Ecto neural progenitor cell (in vitro differentiated cells): ENCODE measurements around the gene IFIT1B.
"Not testable (repeated sequence)": the region's sequence is repeated elsewhere in the genome, so short reads cannot be mapped to it uniquely, and the experiment has no call there.

ENCODE experiments used
- DNase-seq: peaks from one replicate; pipeline ENCODE4 v3.0.0-alpha.2; 2018; ENCODE audit warnings: low spot score

Gene IFIT1B, protein sequence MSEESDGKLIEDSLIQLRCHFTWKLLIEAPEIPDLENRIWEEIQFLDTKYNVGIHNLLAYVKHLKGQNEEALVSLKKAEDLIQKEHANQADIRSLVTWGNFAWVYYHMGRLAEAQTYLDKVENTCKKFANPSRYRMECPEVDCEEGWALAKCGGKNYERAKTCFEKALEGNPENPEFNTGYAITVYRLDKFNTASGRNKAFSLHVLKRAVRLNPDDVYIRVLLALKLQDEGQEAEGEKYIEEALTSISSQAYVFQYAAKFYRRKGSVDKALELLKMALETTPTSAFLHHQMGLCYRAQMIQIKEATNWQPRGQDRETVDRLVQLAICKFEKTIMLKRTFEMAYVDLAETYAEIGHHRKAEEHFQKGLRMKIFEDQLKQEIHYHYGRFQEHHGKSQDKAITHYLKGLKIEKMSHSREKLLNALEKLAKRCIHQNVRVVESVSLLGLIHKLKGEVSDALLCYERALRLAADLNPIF

DNA sequence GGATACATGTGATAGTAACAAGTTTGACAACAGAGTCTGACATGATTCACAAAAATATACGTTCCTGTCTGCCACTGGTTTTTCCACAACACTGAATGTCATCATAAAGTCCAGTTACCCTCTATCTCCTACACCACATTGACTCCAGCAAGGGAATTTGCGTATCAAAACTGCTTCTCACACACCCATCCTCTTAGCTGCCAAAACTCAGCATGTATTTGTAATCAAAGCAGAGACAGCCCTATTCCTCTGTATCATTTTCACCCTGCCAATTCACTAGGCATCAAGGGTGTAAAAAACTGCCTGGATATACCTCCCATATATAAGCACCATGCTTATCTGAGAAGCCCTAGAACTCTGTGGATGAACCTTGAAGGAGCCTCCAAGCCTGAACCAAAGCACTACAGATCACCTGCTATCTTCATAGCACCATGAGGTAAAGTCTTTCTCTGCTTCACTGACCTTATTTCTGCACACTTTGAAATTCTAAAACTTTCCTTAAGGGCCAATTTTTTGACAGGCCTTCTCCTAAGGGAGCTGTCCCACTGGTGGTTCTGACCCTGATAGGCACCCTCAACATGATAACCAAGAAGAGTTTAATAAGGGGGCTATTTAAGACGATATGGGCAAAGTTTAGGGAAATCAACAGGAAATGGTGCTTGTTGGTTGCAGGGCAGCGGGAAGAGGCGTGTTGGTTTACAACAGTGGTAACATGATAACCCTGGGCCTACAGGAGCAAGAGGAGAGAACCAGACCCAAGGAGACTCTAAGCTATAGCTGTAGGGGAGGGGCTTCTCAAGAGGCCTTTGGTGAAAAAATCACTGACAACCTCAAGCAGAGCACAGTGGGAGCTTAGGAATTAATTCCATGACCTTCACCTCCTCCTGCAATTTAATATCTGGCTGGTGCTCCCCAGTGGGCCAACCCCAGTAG, at the start of gene IFIT1B:
Gene IFIT1B, plus strand, starts transcription at position 352 of the 933 bp plus-strand sequence. Its CDS starts 80 bp downstream, at position 432.
- DNase-seq, result no peak

DNA sequence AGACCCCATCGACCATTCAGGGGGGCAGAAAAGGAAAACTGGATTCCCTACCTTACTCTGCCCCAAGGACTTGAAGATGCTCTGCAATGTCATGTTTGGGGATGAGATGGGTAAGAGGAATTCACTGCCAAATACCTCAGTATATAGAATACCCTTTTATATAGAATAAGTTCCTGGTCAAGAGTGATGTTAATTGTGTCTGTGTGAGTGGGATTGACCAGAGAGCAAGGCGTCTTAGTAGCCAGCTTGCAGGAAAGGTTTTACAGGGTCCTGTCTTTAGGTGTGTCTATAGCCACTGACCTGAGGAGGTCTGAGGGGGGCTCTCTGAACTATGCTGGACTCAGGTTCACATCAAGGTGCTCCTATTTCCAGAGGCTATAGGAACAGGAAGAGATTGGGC, 48.7 kb upstream of the IFIT1B start:
- no peak for DNase-seq

DNA sequence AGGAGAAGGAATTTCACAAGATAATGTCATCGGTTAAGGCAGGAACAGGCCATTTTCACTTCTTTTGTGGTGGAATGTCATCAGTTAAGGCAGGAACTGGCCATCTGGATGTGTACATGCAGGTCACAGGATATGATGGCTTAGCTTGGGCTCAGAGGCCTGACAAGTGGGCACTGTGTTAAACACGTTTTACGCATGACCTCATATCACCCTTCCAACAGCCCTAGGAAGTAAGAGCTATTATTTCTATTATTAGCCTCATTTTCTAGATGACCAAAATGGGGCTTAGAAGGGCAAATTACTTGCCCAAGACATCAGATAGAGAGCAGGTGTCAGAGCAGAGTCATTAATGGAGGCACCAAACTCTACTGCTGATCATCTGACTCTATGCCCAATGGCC, 47.8 kb upstream of the IFIT1B start:
- not testable (repeated sequence) for DNase-seq

DNA sequence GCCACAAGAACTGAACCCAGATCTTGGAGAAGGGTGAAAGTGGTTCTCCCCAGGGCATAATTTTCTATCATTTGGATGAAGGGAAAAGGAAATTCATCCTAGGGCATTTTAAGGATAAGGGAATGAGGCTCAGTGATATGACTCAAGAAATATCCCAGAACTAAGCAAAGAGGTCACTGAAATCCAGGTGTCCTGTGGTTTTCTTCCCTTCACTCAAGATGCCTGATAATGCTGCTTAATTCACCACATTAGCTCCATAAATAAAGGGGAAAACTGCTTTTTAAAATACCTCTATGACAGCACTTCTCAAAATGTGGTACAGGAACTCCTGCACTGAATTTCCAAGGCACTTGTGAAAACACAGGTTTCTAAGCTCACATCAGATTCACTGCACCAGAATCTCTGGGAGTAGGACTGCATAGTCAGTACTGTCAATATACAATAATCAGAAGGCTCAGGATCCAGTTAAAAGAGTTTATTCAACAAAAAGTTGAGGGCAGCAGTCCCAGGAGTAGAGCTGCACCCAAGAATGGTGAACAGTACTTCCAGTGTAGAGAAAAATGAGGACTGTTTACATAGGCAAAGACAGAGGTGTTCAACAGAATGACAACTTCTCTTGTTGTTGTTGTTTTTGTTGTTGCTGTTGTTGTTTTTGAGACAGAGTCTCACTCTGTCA, 47.2 kb upstream of the IFIT1B start:
- no peak for DNase-seq

DNA sequence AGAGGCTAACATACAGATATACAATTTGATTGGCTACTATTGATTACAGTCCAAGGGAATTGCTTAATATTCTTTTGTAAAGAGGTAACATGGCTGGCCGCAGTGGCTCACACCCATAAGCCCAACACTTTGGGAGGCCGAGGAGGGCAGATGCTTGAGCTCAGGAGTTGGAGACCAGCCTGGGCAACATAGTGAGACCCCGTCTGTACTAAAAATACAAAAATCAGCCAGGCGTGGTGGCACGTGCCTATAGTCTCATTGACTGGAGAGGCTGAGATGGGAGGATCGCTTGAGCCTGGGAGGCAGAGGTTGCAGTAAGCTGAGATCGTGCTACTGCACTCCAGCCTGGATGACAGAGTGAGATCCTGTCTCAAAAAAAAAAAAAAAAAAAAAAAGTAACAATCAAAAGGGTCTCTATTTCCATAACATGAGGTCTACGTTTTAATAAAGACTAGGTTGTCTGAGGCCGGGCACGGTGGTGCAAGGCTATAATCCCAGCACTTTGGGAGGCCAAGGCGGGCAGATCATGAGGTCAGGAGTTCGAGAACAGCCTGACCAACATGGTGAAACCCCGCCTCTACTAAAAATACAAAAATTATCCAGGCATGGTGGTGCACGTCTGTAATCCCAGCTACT, 46.3 kb upstream of the IFIT1B start:
- DNase-seq, result not testable (repeated sequence)

DNA sequence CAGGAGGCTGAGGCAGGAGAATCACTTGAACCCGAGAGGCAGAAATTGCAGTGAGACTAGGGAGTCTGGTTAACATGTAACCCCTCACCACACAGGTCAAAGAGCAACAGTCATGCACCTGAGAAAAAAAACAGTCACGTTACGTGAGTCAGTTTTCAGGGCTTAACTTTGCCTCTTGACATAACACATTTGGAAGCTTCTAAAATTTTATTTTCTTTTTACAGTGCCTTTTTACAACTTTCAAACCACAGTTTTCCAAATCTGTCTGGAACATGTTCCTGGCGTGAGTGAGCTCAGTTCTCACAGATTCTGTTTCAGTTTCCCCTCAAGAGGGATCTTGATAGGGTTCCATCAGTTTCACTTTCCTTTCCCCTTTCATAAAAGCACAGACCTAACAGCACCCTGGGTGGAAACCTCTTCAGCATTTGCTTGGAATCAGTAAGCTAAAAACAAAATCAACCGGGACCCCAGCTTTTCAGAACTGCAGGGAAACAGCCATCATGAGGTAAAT, 45.7 kb upstream of the IFIT1B start:
- DNase-seq, result no peak

DNA sequence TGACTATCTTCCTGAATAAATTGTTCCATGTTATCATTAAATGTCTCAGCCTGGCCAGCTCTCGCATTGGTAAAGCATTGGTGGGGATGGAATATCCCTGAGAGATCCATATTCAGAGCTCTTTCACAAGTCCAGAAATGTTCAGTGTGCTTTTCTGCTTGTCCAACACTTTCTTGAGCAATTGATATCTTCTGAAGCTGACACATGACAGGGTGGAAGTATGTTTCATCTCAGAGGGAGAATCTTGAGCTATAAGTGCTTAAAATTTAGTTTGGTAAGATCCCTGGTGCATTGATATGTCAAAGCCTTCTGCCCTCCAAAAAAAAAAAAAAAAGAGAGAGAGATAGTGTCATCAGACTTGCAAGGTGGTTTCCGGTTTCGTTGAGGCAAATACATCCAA, 42.6 kb upstream of the IFIT1B start:
- DNase-seq, result no peak

DNA sequence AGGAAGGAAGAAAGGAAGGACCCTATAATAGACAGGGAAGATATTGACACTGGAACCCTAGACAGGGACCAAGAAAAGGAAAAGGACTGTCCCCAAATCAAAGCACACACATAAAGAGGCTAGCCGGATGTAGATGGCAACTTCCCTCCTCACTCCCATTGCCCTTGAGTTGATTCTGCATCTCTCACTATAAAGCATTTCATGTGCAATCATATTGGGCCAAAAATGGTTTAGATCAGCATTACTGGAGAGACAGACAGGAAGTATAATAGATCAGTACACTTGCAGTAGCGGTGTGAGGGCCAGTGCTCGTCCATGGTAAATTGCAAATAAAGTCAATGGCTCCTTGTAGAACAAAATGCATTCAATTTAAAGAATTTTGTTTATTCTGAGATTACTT, 41.6 kb upstream of the IFIT1B start:
- no peak for DNase-seq

DNA sequence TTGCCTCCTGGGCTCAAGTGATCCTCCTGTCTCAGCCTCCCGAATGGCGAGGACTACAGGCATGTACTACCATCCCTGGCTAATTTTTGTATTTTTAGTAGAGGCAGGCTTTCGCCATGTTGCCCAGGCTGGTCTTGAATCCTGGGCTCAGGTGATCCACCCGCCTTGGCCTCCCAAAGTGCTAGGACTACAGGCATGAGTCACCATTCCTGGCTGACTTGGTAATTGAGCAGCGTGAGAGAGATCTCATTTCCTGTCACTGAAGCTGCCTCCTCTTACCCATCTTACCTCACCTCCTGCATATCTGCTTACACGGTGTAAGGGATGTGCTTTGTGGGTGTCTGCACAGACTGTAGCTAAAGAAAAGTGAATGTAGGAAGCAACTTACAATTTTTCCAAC, 40.4 kb upstream of the IFIT1B start:
- DNase-seq, result no peak

DNA sequence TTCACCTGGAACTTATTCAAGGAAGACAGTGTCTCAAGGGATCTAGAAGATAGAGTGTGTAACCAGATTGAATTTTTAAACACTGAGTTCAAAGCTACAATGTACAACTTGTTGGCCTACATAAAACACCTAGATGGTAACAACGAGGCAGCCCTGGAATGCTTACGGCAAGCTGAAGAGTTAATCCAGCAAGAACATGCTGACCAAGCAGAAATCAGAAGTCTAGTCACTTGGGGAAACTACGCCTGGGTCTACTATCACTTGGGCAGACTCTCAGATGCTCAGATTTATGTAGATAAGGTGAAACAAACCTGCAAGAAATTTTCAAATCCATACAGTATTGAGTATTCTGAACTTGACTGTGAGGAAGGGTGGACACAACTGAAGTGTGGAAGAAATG, 39.1 kb upstream of the IFIT1B start:
- DNase-seq, result no peak

DNA sequence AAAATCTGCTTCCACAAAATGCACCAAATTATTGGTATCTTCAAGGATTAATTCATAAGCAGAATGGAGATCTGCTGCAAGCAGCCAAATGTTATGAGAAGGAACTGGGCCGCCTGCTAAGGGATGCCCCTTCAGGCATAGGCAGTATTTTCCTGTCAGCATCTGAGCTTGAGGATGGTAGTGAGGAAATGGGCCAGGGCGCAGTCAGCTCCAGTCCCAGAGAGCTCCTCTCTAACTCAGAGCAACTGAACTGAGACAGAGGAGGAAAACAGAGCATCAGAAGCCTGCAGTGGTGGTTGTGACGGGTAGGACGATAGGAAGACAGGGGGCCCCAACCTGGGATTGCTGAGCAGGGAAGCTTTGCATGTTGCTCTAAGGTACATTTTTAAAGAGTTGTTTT, 38.0 kb upstream of the IFIT1B start:
- DNase-seq, result no peak

DNA sequence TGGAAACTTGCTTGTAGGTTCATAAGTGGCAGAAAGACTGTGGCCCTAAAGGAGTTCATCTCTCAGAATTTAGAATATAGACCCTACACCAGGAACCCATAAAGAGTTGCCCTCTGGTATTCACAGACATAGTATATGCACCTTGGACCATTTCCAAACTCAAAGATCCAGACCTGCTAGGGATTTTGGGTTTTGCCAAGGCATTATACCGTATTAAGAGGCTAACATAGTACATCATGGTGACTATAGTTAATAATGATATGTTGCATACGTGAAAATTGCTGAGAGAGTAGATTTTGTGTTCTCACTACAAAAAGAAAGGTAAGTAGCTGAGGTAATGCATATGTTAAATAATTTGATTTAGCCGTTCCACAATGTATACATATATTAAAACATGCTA, 36.2 kb upstream of the IFIT1B start:
- DNase-seq, result no peak

DNA sequence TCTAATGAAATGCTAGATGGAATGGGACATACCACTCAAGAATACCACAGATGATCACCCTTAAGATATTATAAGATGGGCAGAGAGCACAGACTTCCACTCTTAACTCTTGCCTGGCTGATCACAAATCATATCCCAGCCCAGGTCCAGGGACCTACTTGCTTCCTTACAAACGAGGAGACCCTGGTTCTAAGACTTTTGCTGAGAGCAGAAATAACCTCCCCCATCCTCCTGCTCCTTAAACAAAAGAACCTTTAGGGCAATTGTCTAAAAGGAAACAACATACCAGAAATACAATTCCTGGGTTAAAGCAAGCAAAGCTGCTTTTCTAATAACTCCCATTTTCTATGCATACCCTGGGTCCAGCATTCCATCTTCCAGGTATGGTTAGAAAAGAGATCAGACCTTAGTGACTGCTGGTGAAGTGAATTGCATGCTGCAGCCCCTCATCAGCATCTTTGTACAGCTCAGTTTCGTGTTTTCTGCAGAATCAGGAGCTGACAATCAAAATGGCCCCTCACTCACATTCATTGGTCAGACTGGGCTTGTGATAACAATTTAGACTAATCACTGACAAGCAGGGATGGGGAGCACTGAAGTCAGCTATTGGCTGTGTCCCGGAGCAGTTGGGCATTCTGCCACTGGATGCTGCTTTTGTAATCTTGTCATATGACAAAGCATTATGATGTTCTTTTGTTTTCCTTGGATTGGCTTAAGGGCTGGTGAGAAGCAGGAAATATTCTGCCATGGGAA, 35.5 kb upstream of the IFIT1B start:
- no peak for DNase-seq

DNA sequence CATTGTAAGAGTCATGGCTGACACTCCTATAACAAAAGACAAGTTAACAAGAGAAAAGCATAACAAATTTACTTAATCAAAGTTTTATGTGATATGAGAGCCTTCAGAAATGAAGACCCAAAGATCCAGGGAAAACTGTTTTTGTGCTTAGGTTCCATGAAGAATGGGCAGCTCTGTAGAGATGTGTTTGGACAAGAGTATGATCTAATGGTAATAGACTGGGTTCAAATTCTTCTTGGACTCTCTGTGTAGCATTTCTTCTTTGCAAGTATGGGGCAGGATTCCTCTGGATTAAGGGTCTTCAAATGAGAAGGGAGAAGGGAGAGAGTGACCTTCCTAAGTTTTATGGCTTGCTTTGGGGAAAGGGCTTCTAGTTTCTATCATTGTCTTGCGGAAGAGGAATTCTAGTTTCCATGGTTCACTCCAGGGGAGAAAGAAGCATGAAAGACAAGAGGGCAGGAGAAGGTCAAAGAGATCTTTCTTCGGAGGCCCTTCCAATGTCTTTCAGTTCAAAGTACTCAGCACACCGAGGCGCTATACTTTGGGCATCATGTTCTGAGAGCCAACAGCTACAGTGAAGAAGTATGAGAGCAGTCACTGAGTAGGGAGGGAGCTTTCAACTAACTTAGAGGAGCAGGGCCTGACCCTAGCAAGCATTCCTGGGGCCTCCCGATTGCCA, 34.6 kb upstream of the IFIT1B start:
- DNase-seq, result no peak

DNA sequence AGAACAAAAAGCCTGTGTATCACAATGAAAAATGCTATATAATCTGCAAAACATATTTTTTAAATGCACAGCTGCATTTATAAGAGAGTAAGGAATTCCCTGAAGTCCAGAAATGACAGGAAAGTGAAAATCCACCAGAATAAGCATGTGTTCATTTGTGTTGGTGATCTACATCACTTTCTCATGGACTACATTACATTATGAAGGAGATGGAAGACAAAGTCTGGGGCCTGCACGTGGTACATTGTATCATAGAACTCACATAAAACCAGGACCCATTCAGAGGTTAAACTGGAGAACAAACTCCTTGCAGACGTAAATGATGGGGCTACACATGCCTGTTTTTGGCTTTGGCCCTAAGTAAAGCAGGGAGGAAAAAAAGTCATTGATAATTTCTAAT, 33.7 kb upstream of the IFIT1B start:
- no peak for DNase-seq

DNA sequence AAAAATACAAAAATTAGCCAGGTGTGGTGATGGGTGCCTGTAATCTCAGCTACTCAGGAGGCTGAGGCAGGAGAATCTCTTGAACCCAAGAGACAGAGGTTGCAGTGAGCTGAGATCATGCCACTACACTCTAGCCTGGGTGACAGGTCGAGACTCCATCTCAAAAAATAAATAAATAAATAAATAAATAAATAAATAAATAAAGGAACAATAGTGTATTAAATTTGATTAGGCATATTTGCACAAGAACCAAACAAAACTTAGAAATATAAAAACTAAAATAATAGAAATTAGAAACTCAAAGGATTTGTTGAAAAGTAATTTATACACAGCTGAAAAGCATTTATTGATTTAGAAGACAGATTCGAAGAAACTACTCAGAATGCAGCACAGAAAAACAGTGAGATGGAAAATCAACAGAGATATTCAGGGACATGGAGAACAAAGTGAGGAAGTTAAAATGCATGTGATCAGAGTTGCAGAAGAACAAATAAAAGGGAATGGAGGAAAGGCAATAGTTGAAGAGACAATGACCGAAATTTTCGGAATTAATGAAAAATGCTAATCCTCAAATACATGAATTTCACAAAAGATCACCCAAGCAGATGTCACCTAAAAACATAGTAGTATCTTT, 32.4 kb upstream of the IFIT1B start:
- DNase-seq, result no peak

DNA sequence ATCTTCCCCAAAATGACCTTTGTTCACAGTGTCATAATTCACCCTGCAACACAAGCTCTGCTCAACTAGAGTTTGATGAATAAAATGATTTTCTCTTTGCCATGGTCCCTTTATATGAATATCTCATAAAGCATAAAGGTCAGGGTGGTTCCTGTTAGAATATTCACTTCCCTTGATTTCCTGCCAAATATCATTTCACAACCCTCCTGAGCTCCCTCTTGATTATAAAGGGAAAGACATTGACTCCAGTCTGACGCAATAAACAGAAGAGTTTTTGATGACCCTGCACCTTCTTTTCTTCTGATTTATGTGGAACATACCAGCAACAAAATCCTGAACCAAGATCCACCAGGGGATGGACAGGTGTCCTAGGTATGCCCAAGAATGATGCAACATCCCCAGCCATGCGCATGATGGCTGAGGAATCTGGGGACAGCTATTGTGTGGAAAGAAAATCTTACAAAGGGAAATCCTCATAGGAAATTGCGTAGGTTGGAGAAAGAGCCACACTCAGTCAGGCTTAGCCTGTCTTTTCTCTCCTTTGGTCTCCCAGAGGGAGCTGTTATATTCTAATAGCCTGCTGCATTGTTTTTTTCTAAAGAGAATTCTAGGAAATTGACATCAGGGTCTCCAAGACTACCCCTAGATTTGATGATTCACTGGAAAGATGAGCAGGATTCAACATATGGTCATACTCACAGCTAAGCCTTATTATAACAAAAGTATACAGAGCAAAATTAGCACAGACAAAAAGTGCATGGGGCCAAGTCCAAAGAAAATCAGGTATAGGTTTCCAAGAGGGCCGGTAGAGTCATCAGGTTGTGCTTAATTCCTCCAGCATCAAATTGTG, 31.2 kb upstream of the IFIT1B start:
- DNase-seq, result no peak

DNA sequence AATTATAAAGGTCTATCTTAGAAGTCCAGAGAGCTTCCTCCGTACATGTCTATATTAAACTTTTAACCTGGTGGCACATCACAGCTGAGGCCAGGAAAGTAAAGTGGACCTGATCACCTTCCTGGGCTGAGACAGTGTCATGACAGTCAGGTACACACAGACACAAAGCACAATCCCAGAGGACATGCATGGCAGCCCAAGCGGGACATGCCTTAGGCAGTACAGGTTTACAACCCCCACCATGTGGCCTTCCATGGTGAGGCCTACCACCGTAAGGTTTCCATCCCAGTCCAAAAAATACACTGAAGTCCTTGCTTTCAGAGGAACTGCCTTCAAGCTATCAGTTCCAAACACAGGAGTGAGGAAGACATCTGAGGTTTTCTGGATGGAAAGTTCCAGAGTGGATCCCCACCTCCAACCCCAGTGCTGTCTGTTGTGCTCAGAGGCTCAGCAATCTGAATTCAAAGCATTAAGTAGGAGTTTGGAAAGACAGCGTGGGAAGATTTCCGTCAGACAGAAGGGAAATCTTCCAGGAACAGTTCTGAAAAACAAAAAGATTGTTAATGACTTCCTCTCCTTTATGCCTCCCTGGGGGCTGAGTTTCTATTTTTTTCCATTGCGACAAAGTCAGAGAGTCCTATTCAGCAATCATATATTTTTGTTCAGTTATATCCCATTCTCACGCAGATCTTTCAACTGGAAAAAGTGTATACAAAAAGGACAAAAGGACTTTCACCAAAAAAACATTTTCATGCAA, 30.0 kb upstream of the IFIT1B start:
- no peak for DNase-seq
